Astrocyte (in vitro differentiated cells and primary cell): ENCODE results near the gene SNAPC4.

ENCODE experiments used
- EZH2 ChIP-seq: IDR thresholded peaks from 2 replicates; pipeline ENCODE4 v1.6.1; 2012; ENCODE audit warnings: mild to moderate bottlenecking, low read length, inconsistent platforms; ENCODE audit not compliant: insufficient read depth
- TF ChIP-seq, protein P1 (sequence below): IDR thresholded peaks from 2 replicates; pipeline ENCODE4 v1.5.1; 2011; ENCODE audit warnings: low read depth, mild to moderate bottlenecking, inconsistent platforms, low read length, moderate library complexity; ENCODE audit not compliant: insufficient read depth

DNA sequence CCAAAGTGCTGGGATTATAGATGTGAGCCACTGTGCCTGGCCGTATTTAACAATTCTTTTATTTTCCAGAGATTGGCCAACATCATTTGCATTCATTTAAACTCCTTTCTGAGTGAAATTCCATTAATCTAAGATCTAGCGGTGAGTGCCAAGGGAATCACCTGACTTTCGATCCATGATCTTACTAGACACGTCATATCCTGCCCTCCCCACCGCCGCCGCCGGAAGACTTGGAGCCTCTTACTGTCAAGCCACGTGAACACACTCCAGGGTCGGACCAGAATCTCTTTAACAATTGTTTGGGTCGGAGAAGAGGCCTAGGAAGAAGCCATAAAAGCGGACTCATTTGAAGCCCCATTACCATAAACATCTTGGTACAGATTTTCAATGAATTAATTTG, 26.8 kb upstream of the SNAPC4 start:
- TF ChIP-seq, protein P1, sequence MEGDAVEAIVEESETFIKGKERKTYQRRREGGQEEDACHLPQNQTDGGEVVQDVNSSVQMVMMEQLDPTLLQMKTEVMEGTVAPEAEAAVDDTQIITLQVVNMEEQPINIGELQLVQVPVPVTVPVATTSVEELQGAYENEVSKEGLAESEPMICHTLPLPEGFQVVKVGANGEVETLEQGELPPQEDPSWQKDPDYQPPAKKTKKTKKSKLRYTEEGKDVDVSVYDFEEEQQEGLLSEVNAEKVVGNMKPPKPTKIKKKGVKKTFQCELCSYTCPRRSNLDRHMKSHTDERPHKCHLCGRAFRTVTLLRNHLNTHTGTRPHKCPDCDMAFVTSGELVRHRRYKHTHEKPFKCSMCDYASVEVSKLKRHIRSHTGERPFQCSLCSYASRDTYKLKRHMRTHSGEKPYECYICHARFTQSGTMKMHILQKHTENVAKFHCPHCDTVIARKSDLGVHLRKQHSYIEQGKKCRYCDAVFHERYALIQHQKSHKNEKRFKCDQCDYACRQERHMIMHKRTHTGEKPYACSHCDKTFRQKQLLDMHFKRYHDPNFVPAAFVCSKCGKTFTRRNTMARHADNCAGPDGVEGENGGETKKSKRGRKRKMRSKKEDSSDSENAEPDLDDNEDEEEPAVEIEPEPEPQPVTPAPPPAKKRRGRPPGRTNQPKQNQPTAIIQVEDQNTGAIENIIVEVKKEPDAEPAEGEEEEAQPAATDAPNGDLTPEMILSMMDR = no peak
- no peak for TF ChIP-seq EZH2
